Neural cell (in vitro differentiated cells): ENCODE data around the gene VSNL1.

Experiments used
- EP300 ChIP-seq: fragments of 450-650 bp; conservative IDR thresholded peaks from 2 replicates; pipeline ENCODE4 v1.6.1; 2014; ENCODE audit warnings: antibody characterized with exemption, mild to moderate bottlenecking, moderate library complexity; ENCODE audit not compliant: poor library complexity, severe bottlenecking
- POLR2AphosphoS5 ChIP-seq: IDR thresholded peaks from 2 replicates; pipeline ENCODE4 v1.6.1; 2012
- RAD21 ChIP-seq: fragments of 450-650 bp; conservative IDR thresholded peaks from 2 replicates; pipeline ENCODE4 v1.6.1; 2014; ENCODE audit warnings: antibody characterized with exemption, mild to moderate bottlenecking, moderate library complexity
- TAF1 ChIP-seq: IDR thresholded peaks from 2 replicates; pipeline ENCODE4 v1.6.1; 2012; ENCODE audit warnings: low read depth
- TF ChIP-seq, protein P1 (sequence below): fragments of 450-650 bp; IDR thresholded peaks from 2 replicates; pipeline ENCODE4 v1.5.1; 2014; ENCODE audit warnings: antibody characterized with exemption, mild to moderate bottlenecking, moderate library complexity; ENCODE audit not compliant: poor library complexity, severe bottlenecking

DNA sequence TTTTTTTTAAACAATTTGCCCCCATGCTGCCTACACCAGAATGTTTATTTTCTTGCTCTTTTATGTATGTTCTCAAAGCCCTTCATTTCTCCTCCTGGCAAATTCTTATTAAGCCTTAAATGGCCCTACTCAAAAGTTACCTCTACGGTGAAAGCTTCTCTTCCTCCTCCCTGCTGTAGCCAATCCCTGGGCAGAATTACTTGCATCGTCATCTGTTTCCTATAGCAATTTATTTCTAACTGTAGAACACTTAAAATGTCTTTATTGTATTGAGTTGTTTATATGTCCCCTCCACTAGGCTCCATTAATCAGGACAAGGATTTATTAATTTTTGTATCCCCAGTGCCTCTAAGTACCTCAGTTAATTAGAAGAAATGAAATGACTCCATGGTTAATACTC is 19.7 kb upstream of the VSNL1 start:
- TF ChIP-seq RAD21 (no peak), TAF1 (no peak), POLR2AphosphoS5 (no peak), EP300 (no peak)
- TF ChIP-seq, protein P1, sequence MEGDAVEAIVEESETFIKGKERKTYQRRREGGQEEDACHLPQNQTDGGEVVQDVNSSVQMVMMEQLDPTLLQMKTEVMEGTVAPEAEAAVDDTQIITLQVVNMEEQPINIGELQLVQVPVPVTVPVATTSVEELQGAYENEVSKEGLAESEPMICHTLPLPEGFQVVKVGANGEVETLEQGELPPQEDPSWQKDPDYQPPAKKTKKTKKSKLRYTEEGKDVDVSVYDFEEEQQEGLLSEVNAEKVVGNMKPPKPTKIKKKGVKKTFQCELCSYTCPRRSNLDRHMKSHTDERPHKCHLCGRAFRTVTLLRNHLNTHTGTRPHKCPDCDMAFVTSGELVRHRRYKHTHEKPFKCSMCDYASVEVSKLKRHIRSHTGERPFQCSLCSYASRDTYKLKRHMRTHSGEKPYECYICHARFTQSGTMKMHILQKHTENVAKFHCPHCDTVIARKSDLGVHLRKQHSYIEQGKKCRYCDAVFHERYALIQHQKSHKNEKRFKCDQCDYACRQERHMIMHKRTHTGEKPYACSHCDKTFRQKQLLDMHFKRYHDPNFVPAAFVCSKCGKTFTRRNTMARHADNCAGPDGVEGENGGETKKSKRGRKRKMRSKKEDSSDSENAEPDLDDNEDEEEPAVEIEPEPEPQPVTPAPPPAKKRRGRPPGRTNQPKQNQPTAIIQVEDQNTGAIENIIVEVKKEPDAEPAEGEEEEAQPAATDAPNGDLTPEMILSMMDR = no peak
